Pulmonary artery endothelial cell (primary cell): ENCODE results near the gene SART3. TPM values are rescaled to one million over a fixed set of nuclear protein-coding genes. Genes with fewer than 3 reads are reported as not detected.
"Not testable (repeated sequence)": the region's sequence is repeated elsewhere in the genome, so short reads cannot be mapped to it uniquely, and the experiment has no call there.

ENCODE experiments used
- DNase-seq: peaks from one replicate; pipeline ENCODE4 v3.0.0-alpha.2; 2011; ENCODE audit warnings: low read depth, low spot score
- total RNA-seq: library from RNA; depleted of rRNA; stranded (reverse); fragments of >200 nt; gene quantifications from 2 replicates; pipeline ENCODE4 v1.2.3, GENCODE V29; 2014

Gene SART3
- total RNA-seq, 1 donor from 2014 or later: 77.2 TPM

- DNase-seq: not testable (repeated sequence)
These were observed 75.6 kb downstream of the SART3 start for GRCh38 chr12:108485371-108485770.

GRCh38 chr12:108484845-108485244, 76.1 kb downstream of the SART3 start:
- no peak for DNase-seq

- no peak for DNase-seq
These were observed 76.5 kb downstream of the SART3 start for GRCh38 chr12:108484431-108484830.

- no peak for DNase-seq
These were observed 77.5 kb downstream of the SART3 start for GRCh38 chr12:108483213-108484059.

GRCh38 chr12:108482717-108483212, 78.2 kb downstream of the SART3 start:
- no peak for DNase-seq

GRCh38 chr12:108479364-108480070, 81.5 kb downstream of the SART3 start:
- no peak for DNase-seq

- no peak for DNase-seq
These were observed 82.3 kb downstream of the SART3 start for GRCh38 chr12:108478611-108479206.

GRCh38 chr12:108477881-108478259, 83.1 kb downstream of the SART3 start:
- DNase-seq: no peak

GRCh38 chr12:108477055-108477880, 83.7 kb downstream of the SART3 start:
- DNase-seq: no peak

GRCh38 chr12:108475396-108475795, 85.6 kb downstream of the SART3 start:
- DNase-seq: no peak

- no peak for DNase-seq
These were observed 87.4 kb downstream of the SART3 start for GRCh38 chr12:108473400-108474055.

Other genes with a start within 250 kb of the SART3 start
- 0.13 TPM in 1 of 2 replicates, not detected in the other for gene CMKLR1, start 221.9 kb downstream of the SART3 start, total RNA-seq
- 8.2 and 11.4 TPM in 2 replicates for gene FICD, start 45.9 kb downstream of the SART3 start, total RNA-seq
- 93.0 and 93.8 TPM in 2 replicates for gene ISCU, start 1.4 kb upstream of the SART3 start, total RNA-seq
- not detected in 2 replicates for gene TMEM119, start 36.9 kb upstream of the SART3 start, total RNA-seq
- 0.07 and 0.49 TPM in 2 replicates for gene SELPLG, start 72.7 kb upstream of the SART3 start, total RNA-seq
- 278 and 297 TPM in 2 replicates for gene CORO1C, start 170.3 kb upstream of the SART3 start, total RNA-seq